Esophagus muscularis mucosa (tissue), 4 donors: ENCODE results near the gene HLA-C. TPM values are rescaled to one million over a fixed set of nuclear protein-coding genes. Genes with fewer than 3 reads are reported as not detected.
"Not testable (repeated sequence)": the region's sequence is repeated elsewhere in the genome, so short reads cannot be mapped to it uniquely, and the experiment has no call there.

Source experiments
- DNase-seq: peaks from one replicate; pipeline ENCODE4 v3.0.0-alpha.2; 2017; ENCODE audit errors: extremely low spot score
- H3K27ac ChIP-seq, 4 donors: fragments of 200-600 bp; sonication (generic); replicated peaks in 1 of 4; 1 replicate in 3 of 4; 2 replicates in 1 of 4; pipeline ENCODE4 v1.5.1; 2016 to 2019; ENCODE audit warnings: mild to moderate bottlenecking in 1 of 4
- H3K27me3 ChIP-seq, 4 donors: fragments of 200-600 bp; sonication (generic); one replicate each; pipeline versions ENCODE4 v1.5.1 to v1.6.0; 2016 to 2019
- H3K36me3 ChIP-seq, 4 donors: fragments of 200-600 bp; sonication (generic); one replicate each; pipeline ENCODE4 v1.5.1; 2016 to 2019
- H3K4me1 ChIP-seq, 4 donors: fragments of 200-600 bp; sonication (generic); one replicate each; pipeline ENCODE4 v1.5.1; 2016 to 2019
- H3K4me3 ChIP-seq, 4 donors: fragments of 200-600 bp; sonication (generic); 1 replicate in 2 of 4; 2 replicates in 2 of 4; pipeline ENCODE4 v1.5.1; 2016 to 2019; ENCODE audit warnings: mild to moderate bottlenecking in 4 of 4, moderate library complexity in 1 of 4
- H3K9me3 ChIP-seq, 4 donors: fragments of 200-600 bp; sonication (generic); 1 replicate in 3 of 4; 2 replicates in 1 of 4; pipeline ENCODE4 v1.5.1; 2016 to 2019
- CTCF ChIP-seq, 3 experiments: fragments of 200-600 bp in 2 of 3; fragments of 450-650 bp in 1 of 3; sonication (generic) in 2 of 3; IDR thresholded peaks; one replicate each; pipeline ENCODE4 v1.5.1; 2017 to 2019; ENCODE audit warnings: antibody characterized with exemption in 3 of 3, mild to moderate bottlenecking in 2 of 3, moderate library complexity in 1 of 3
- EP300 ChIP-seq: sonication (generic); formaldehyde crosslinking; IDR thresholded peaks from one replicate; pipeline ENCODE4 v1.6.1; 2017; ENCODE audit warnings: antibody characterized with exemption
- POLR2A ChIP-seq: fragments of 450-650 bp; IDR thresholded peaks from one replicate; pipeline ENCODE4 v1.6.1; 2017; ENCODE audit warnings: antibody characterized with exemption, moderate library complexity, mild to moderate bottlenecking, low read depth
- POLR2AphosphoS5 ChIP-seq, 2 donors: sonication (generic); formaldehyde crosslinking; IDR thresholded peaks; one replicate each; pipeline ENCODE4 v1.6.1; 2017; ENCODE audit warnings: antibody characterized with exemption in 2 of 2
- WGBS: methylation state at CpG from one replicate; pipeline ENCODE4 v1.1.5; 2018; 5-methylcytosine and 5-hydroxymethylcytosine counted together
- intact Hi-C: fragments of 100-400 bp; cut with DNase I; formaldehyde crosslinking; loops from one replicate; pipeline ENCODE4 v1.15.1; 2023
- total RNA-seq, 4 donors: library from RNA; depleted of rRNA; stranded (reverse); fragments of >200 nt; gene quantifications; one replicate each; pipeline versions ENCODE4 v1.1.0 to v1.2.1, GENCODE V29; 2016

The HLA-C gene
- total RNA-seq, 4 donors from 2014 or later = 251 to 549 (median 296) TPM

GRCh38 chr6:31243508-31243907, 28.4 kb downstream of the HLA-C start:
- DNase-seq = no peak
- Histone ChIP-seq H3K4me1 (no peaks in the 10 kb centered on the region), H3K27ac (no peak overlapping the region), H3K27me3 (peaks cover 0 to 4% (median 0%) of the 10 kb centered on the region in 4 donors), H3K9me3 (peaks cover 0 to 7% (median 0%) of the 10 kb centered on the region in 4 donors), H3K36me3 (no peaks in the 10 kb centered on the region), H3K4me3 (no peak overlapping the region)
- intact Hi-C loops = no loop called here
- TF ChIP-seq CTCF (IDR thresholded peaks at IDR 0.05) (no peak), EP300 (no peak), POLR2AphosphoS5 (IDR thresholded peaks at IDR 0.05) (no peak), POLR2A (no peak)
- WGBS = 84% methylated on average over 1 of the region's 5 CpGs

DNA sequence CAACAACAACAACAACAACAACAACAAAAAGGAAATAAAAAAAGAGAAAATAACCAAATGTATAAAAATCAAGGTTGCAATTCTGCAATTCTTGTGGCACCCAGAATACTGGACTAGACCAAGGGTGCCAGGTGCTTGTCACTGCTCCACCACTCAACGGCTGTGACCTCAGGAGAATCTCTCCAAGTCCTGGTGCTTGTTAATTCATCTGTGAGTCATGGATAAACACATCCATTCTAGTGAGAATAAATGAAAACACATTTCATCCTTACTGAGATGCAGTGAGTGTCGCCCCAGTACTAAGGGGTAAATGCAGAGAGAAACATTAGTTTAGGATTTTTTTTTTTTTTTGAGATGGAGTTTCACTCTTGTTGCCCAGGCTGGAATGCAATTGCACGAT, 32.0 kb downstream of the HLA-C start:
- Histone ChIP-seq H3K27ac (no peak overlapping the region), H3K4me3 (no peak overlapping the region), H3K27me3 (no peaks in the 10 kb centered on the region), H3K9me3 (no peaks in the 10 kb centered on the region), H3K36me3 (no peaks in the 10 kb centered on the region), H3K4me1 (no peaks in the 10 kb centered on the region)
- no peak for DNase-seq
- intact Hi-C loops = no loop called here
- TF ChIP-seq EP300 (no peak), CTCF (IDR thresholded peaks at IDR 0.05) (no peak), POLR2AphosphoS5 (IDR thresholded peaks at IDR 0.05) (no peak), POLR2A (no peak)
- WGBS = 38% methylated on average over 3 of the region's 3 CpGs

DNA sequence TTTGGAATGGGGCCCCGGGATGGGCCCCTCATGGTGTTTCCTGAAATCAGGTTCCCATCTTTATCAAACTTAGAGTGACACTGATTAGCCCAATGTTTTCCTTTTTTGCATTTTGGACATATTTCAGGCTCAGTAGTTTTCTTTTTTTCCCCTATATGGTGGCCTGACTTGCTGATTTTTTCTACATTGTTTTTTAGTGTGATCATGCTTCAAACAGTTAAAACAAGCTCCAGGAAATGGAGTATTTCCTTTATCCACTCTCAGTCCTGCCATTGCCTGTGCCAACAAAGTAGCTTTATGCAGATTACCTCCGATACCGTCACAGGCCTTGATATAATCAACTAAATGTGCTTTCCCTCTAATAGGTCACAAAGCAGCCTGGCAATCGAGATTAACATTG, 37.8 kb downstream of the HLA-C start:
- H3K36me3 ChIP-seq, H3K27me3 ChIP-seq, H3K27ac ChIP-seq, DNase-seq, H3K4me3 ChIP-seq, H3K4me1 ChIP-seq, intact Hi-C loops, H3K9me3 ChIP-seq: not testable (repeated sequence)
- 48% methylated on average over 4 of the region's 4 CpGs for WGBS

DNA sequence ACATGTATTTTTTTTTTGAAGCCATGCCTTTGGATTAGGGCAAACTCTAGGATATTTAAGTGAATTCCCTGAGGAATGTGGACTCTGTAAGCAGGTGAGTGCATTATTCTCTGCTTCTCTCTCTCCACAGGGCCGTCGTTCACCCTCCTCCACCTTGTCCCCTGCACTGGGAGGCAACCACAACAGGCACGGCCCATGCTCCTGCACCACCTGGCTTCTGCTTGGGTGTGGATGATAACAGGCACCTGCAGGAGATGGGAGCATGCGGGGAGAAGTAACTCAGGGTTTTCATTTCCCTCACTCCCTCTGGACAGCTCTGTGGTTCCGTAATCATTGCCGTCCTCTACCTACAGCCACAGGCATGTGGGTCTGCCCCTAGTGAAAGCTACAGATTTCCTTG, 43.4 kb downstream of the HLA-C start:
- no peaks in the 10 kb centered on the region for H3K4me1 ChIP-seq
- intact Hi-C loops = no loop called here
- H3K27ac ChIP-seq = no peak overlapping the region
- H3K4me3 ChIP-seq = no peak overlapping the region
- WGBS = 79% methylated on average over 6 of the region's 6 CpGs
- H3K36me3 ChIP-seq = no peaks in the 10 kb centered on the region
- no peaks in the 10 kb centered on the region for H3K9me3 ChIP-seq
- no peak for DNase-seq
- H3K27me3 ChIP-seq = peaks cover 0 to 10% (median 0%) of the 10 kb centered on the region in 4 donors
- TF ChIP-seq POLR2A = no peak
- no peak for TF ChIP-seq EP300
- TF ChIP-seq CTCF (IDR thresholded peaks at IDR 0.05) = no peak
- TF ChIP-seq POLR2AphosphoS5 (IDR thresholded peaks at IDR 0.05) = no peak

DNA sequence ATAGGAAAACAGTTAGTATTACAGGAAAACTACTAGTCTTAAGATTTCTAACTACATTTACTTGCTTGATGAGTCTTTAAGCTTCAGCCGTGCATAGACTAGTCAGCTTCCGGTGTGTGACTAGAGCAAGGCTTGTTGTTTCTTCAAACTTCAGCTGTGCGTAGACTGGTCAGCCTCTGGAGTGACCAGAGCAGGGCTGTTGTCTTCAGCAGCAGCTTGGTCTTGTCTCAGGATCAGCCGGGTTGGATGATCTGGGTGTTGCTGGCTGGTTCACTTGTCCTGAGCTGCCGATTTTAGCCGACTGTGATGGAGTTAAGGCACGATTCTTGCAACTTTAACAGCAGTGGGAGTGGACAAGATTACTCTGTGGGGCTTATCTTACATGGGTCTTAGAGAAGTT, 44.7 kb downstream of the HLA-C start:
- WGBS = 49% methylated on average over 5 of the region's 7 CpGs
- no peaks in the 10 kb centered on the region for H3K36me3 ChIP-seq
- DNase-seq = no peak
- no peak overlapping the region for H3K4me3 ChIP-seq
- no peaks in the 10 kb centered on the region for H3K4me1 ChIP-seq
- no peak for TF ChIP-seq EP300
- no peak for TF ChIP-seq POLR2AphosphoS5 (IDR thresholded peaks at IDR 0.05)
- TF ChIP-seq CTCF (IDR thresholded peaks at IDR 0.05) = no peak
- peaks cover 0 to 10% (median 0%) of the 10 kb centered on the region in 4 donors for H3K27me3 ChIP-seq
- intact Hi-C loops = no loop called here
- H3K9me3 ChIP-seq = no peaks in the 10 kb centered on the region
- H3K27ac ChIP-seq = no peak overlapping the region
